ENCODE data around the gene KCNJ11.
"Not testable (repeated sequence)": the region's sequence is repeated elsewhere in the genome, so short reads cannot be mapped to it uniquely, and the experiment has no call there.

The KCNJ11 gene

GRCh38 chr11:17388609-17389210 lies at the start of gene KCNJ11:
Gene KCNJ11, minus strand, starts transcription at chr11:17388659. Its CDS starts 568 bp downstream, at chr11:17388091.
- DNase-seq (ENCODE audit: low read depth in 2 of 2, low spot score in 1 of 2): no peak

- DNase-seq (ENCODE audit: low read depth in 2 of 2, low spot score in 1 of 2): no peak
Observed at GRCh38 chr11:17437366-17437765, 48.9 kb upstream of the KCNJ11 start.

DNA sequence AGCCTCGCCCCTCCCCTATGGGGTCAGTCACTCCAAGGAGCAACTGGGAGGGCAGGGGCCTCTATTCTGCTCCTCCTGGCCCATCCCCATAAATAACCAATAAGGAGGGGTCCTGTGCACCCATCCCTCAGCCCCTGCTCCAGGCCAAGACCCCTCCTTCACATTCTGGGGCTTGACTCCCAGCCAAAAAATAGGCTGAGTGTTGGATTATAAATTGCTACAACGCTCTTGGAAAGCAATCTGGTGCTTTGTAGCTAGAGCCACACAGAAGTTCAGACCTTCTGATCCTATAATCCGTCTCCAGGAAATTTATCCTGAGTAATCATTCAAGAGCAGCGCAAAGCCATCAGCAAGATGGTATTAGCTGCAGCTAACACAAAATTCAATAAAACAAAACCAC lies 45.6 kb upstream of the KCNJ11 start:
- DNase-seq (ENCODE audit: low read depth in 2 of 2, low spot score in 1 of 2): no peak

- DNase-seq (ENCODE audit: low read depth in 2 of 2, low spot score in 1 of 2): no peak
Observed at GRCh38 chr11:17432002-17432401, 43.5 kb upstream of the KCNJ11 start.

DNA sequence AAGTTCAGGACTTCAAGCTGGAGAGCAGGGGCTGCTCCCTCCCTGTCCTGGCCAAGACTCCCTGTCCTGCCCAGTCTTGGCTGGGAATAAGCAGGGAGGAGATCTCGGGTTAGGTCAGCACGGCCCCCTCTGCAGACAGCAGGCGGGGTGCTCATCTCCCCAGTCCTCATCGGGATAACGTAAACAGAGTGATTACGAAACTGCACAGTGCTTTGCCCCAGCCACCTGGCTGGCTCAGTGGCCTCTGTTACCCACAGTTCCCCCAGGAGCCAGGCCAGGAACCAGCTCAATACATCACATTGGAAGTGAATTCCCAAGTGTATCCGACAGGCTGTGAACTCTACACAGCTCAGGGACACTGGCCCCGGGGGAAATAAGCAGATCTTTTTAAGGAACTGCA lies 42.7 kb upstream of the KCNJ11 start:
- no peak for DNase-seq (ENCODE audit: low read depth in 2 of 2, low spot score in 1 of 2)

DNA sequence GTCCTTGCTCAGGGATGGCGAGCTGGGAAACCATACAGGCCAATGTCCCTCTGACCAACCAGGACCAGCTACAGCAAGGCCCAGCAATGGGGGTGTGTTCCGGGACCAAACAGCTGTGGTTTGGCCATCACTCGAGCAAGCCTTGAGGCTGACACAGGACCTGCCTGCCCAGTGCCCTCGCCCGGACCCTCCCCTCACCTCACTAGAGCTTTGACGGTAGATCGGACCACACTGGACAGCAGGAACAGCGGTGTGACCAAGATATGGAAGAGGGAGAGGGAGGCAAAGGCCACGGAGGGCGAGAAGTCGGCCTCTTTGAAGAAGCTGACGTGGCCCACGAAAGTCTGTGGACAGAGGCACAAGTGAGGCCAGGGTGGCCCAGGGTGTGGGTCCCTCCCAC lies 42.2 kb upstream of the KCNJ11 start:
- no peak for DNase-seq (ENCODE audit: low read depth in 2 of 2, low spot score in 1 of 2)

- no peak for DNase-seq (ENCODE audit: low read depth in 2 of 2, low spot score in 1 of 2)
Observed at GRCh38 chr11:17428925-17429324, 40.5 kb upstream of the KCNJ11 start.

- no peak for DNase-seq (ENCODE audit: low read depth in 2 of 2, low spot score in 1 of 2)
Observed at GRCh38 chr11:17428261-17428660, 39.8 kb upstream of the KCNJ11 start.

GRCh38 chr11:17426233-17426632 lies 37.8 kb upstream of the KCNJ11 start:
- not testable (repeated sequence) for DNase-seq (ENCODE audit: low read depth in 2 of 2, low spot score in 1 of 2)

DNA sequence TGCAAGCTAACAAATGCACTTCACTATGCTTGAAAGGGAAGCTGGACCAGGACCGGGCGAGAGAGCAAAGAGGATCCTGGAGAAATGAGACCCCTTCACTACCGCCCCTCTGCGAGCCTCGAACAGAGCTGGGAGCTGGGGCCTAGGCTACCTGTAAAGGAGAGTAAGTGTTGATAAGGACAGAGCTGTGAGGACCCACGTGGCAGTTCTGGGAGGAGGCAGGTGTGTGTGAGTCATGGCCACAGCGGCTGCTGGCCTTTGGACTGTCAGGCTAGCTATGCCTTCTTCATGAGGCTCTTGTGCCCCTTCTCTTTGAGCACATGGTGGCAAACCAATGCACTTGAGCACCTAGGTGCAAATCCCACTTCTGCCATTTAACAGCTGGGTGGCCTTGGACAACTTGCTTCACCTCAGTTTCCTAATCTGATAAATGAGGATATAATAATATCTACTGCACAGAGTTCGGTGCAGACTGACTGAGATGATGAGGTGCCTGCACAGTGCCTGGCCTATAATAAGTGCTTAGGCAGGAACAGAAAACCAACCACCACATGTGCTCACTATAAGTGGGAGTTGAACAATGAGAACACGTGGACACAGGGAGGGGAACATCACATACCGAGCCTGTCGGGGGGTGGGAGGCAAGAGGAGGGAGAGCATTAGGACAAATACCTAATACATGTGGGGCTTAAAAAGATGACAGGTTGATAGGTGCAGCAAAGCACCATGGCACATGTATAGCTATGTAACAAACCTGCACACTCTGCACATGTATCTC lies 35.3 kb upstream of the KCNJ11 start:
- DNase-seq (ENCODE audit: low read depth in 2 of 2, low spot score in 1 of 2): no peak

- DNase-seq (ENCODE audit: low read depth in 2 of 2, low spot score in 1 of 2): no peak
Observed at GRCh38 chr11:17421781-17422180, 33.3 kb upstream of the KCNJ11 start.

DNA sequence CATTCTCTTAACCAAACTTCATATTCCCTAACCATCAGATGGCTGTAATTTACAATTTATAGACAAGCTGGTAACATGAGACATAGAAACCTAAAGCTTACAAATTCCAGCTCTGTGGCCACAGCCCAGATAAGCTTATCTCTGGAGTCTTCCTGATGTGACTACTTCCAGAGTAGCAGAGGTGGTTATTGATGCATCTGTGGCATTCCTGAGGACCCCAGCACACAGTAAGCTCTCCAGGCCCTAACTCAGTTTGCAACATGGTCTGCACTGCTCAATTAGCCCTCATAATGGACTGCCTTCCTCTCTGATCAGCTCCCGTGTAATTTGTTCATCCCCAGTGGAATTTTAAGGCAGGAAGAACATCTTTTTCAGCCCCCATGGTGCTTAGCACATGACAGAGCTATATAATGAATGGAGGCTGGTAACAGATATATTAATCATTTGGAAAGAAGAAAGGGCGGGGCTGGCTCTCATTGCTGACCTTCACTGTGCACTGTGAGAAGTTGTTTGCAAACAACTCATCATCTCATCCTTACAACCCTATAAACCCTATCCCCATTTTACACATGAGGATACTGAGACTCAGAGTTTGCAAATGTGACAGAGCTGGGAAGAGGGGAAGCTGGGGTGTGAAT lies 30.1 kb upstream of the KCNJ11 start:
- DNase-seq (ENCODE audit: low read depth in 2 of 2, low spot score in 1 of 2): no peak

GRCh38 chr11:17416492-17416891 lies 28.0 kb upstream of the KCNJ11 start:
- DNase-seq (ENCODE audit: low read depth in 2 of 2, low spot score in 1 of 2): no peak

DNA sequence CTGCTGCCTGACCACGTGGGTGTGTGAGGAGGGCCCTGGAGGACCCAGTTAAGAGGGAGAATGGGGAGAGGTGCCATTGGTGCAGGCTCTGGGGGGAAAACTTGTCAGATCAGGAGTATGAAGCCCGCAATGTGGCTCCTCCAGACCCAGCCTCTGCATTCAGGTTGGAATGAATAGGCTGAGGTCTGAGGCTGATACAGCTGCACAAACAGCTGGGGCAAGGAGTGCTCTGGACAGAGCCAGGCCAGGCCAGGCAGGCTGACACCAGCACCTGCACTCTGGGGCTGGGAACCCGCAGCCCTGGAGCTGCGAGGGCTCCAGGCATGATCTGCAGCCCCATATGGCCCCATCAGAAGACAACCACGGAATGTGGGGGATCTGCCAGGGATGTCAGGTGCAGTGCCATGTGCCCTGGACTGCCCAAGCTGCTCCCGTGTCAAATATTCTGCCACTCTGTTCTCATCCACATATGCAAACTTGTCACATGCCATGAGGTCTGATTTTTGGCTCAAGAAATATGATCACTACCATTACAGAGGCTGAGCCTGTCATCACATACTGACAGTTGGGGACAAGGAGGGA lies 27.2 kb upstream of the KCNJ11 start:
- DNase-seq (ENCODE audit: low read depth in 2 of 2, low spot score in 1 of 2): no peak

- no peak for DNase-seq (ENCODE audit: low read depth in 2 of 2, low spot score in 1 of 2)
Observed at GRCh38 chr11:17414992-17415391, 26.5 kb upstream of the KCNJ11 start.

DNA sequence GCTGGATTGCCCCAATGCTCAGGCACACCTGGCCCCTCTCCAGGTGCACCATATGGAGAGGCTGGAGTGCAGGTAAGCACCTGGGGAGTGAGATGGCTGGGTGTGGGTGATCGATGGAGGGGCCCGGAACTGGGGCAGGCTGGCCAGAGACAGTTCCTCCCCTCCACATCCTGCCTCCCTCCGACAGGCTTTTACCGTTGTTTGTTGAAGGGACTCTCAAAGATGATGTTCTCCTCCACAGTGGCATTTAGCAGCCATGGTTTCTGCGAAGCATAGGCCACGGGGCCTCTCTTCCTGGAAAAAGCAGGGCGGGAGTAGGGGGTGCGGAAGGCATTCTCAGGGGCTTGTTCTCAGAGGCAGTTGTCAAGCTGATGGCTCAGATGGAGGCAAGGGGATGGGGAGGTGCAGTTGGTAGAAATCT lies 25.9 kb upstream of the KCNJ11 start:
- DNase-seq (ENCODE audit: low read depth in 2 of 2, low spot score in 1 of 2): no peak

GRCh38 chr11:17413414-17414316 lies 25.2 kb upstream of the KCNJ11 start:
- no peak for DNase-seq (ENCODE audit: low read depth in 2 of 2, low spot score in 1 of 2)

DNA sequence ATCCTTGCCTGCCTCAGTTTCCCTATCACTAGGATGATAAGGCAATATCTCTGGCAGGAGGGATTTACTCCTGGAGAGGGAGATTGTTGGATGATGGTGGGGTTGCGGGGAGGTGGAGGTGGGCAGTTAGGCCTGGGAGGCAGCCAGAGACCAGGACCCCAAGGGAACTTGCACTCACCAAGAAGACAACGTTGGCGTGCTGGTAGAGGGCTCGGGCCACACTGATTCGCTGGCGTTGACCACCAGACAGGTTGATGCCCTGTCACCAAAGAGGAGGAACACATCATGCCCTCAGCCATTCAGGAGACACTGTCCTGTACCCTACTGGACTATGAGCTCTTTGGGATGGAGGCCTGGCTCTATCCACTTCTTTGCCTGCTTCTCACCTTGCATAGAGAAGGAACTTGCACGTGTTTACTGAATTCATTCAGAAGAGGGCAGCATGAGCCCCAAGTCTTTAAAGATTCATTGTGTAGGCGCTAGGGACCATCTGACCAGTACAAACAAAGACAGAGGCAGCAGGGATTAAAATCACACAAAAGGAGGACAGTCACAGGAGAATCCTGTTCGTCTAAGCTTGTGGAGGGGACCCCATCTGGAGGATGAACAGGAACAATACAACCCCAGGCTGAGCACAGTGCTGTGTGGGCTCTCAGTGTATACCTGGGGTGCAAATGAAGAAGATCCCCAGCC lies 24.2 kb upstream of the KCNJ11 start:
- DNase-seq (ENCODE audit: low read depth in 2 of 2, low spot score in 1 of 2): no peak

GRCh38 chr11:17411418-17411817 lies 23.0 kb upstream of the KCNJ11 start:
- no peak for DNase-seq (ENCODE audit: low read depth in 2 of 2, low spot score in 1 of 2)

- no peak for DNase-seq (ENCODE audit: low read depth in 2 of 2, low spot score in 1 of 2)
Observed at GRCh38 chr11:17410606-17411379, 22.3 kb upstream of the KCNJ11 start.

Data from stimulated activated CD8-positive, alpha-beta memory T cell treated with anti-CD3 and anti-CD28 coated beads, Interleukin-4, amount 100 ng/mL, for 4 hours (primary cell).